Endothelial cell of umbilical vein (primary cell): ENCODE measurements around the gene CMSS1. TPM values are rescaled to one million over a fixed set of nuclear protein-coding genes. Genes with fewer than 3 reads are reported as not detected.

Experiments used
- BruUV-seq: library from RNA; stranded (reverse); fragments of 400-500 nt; replicated peaks from 2 replicates; lab custom pipeline; 2021; lab: Mats Ljungman, UMichigan
- CTCF ChIA-PET: fragments of 300-600, 350-600 bp; sonication (Branson Sonifier 250); formaldehyde crosslinking; loops from one replicate; lab custom pipeline; 2021; ENCODE audit warnings: antibody characterized with exemption, inconsistent platforms; lab: Charles Lee
- POLR2A ChIA-PET: fragments of 300-600, 350-600 bp; sonication (Branson Sonifier 250); formaldehyde crosslinking; loops from one replicate; lab custom pipeline; 2021; ENCODE audit warnings: antibody characterized with exemption, inconsistent platforms; lab: Charles Lee
- DNase-seq: peaks from one replicate; pipeline ENCODE4 v3.0.0-alpha.2; 2011; ENCODE audit warnings: low read depth, low spot score
- FAIRE-seq: peaks from 2 replicates; lab custom pipeline; 2011; peaks lifted over from hg19 to GRCh38; lab: Jason Lieb, UNC
- H2AFZ ChIP-seq: 2 replicates; pipeline ENCODE4 v1.6.0; 2012; ENCODE audit warnings: low read depth, low read length, control low read depth, inconsistent platforms
- H3K27ac ChIP-seq: 2 replicates; pipeline ENCODE4 v1.5.1; 2011; ENCODE audit warnings: low read depth, mild to moderate bottlenecking, control low read depth, low read length, moderate library complexity; ENCODE audit not compliant: insufficient read depth
- H3K27me3 ChIP-seq, 2 experiments: 2 replicates each; pipeline versions ENCODE4 v1.6.0 to v1.6.1; 2011; ENCODE audit warnings: low read length in 2 of 2, mixed read lengths in 1 of 2; ENCODE audit not compliant: control insufficient read depth in 2 of 2, insufficient read depth in 2 of 2
- H3K36me3 ChIP-seq, 2 experiments: 2 replicates in 1 of 2; 3 replicates in 1 of 2; pipeline ENCODE4 v1.5.1; 2011; ENCODE audit warnings: low read length in 2 of 2, mild to moderate bottlenecking in 1 of 2, moderate library complexity in 1 of 2; ENCODE audit not compliant: control insufficient read depth in 2 of 2, insufficient read depth in 2 of 2; ENCODE audit errors: extremely low read depth in 1 of 2
- H3K4me1 ChIP-seq: 3 replicates; pipeline ENCODE4 v1.5.1; 2011; ENCODE audit warnings: mild to moderate bottlenecking, low read length; ENCODE audit not compliant: control insufficient read depth, insufficient read depth; ENCODE audit errors: extremely low read depth
- H3K4me2 ChIP-seq: 2 replicates; pipeline ENCODE4 v1.6.1; 2011; ENCODE audit warnings: low read length, control low read depth, mixed read lengths; ENCODE audit not compliant: insufficient read depth
- H3K4me3 ChIP-seq, 3 experiments: fragments of 200-600 bp in 1 of 3; sonication (generic), shearing (Covaris generic) in 1 of 3; replicated peaks in 1 of 3; 2 replicates each; pipeline ENCODE4 v1.5.1; 2011 to 2016; ENCODE audit warnings: control low read depth in 3 of 3, low read length in 3 of 3, mild to moderate bottlenecking in 2 of 3, inconsistent platforms in 1 of 3, low read depth in 1 of 3, moderate library complexity in 1 of 3; ENCODE audit not compliant: insufficient read depth in 1 of 3
- H3K79me2 ChIP-seq: 2 replicates; pipeline ENCODE4 v1.6.0; 2012; ENCODE audit warnings: low read length, inconsistent platforms; ENCODE audit not compliant: control insufficient read depth, insufficient read depth
- H3K9ac ChIP-seq: replicated peaks from 2 replicates; pipeline ENCODE3; 2011; ENCODE audit warnings: low read length, control low read depth; ENCODE audit not compliant: insufficient read depth; ENCODE audit errors: extremely low read depth
- H3K9me1 ChIP-seq: replicated peaks from 3 replicates; pipeline ENCODE4 v1.6.0; 2011; ENCODE audit warnings: mild to moderate bottlenecking, low read length; ENCODE audit not compliant: control insufficient read depth, insufficient read depth; ENCODE audit errors: extremely low read depth
- H3K9me3 ChIP-seq: replicated peaks from 2 replicates; pipeline ENCODE4 v1.5.1; 2012; ENCODE audit warnings: low read length, inconsistent platforms; ENCODE audit not compliant: control insufficient read depth, insufficient read depth
- H4K20me1 ChIP-seq: replicated peaks from 2 replicates; pipeline ENCODE3; 2011; ENCODE audit warnings: mild to moderate bottlenecking, low read length; ENCODE audit not compliant: control insufficient read depth, insufficient read depth; ENCODE audit errors: extremely low read depth
- CTCF ChIP-seq, 2 donors: IDR thresholded peaks; 1 replicate in 1 of 2; 2 replicates in 1 of 2; pipeline ENCODE4 v1.5.1; 2011; ENCODE audit warnings: low read length in 2 of 2, mild to moderate bottlenecking in 2 of 2, moderate library complexity in 2 of 2, control low read depth in 1 of 2, inconsistent platforms in 1 of 2, low read depth in 1 of 2; ENCODE audit not compliant: insufficient read depth in 1 of 2; ENCODE audit errors: extremely low read depth in 1 of 2
- EZH2 ChIP-seq: IDR thresholded peaks from 2 replicates; pipeline ENCODE4 v1.6.1; 2012; ENCODE audit warnings: borderline replicate concordance, low read depth, mild to moderate bottlenecking, moderate library complexity, low read length, inconsistent platforms; ENCODE audit not compliant: severe bottlenecking
- FOS ChIP-seq: IDR thresholded peaks from 2 replicates; pipeline ENCODE4 v1.6.1; 2011; ENCODE audit warnings: mild to moderate bottlenecking, low read length, moderate library complexity, borderline replicate concordance; ENCODE audit not compliant: insufficient read depth
- GATA2 ChIP-seq: IDR thresholded peaks from 2 replicates; pipeline ENCODE4 v1.7.0; 2011; ENCODE audit warnings: low read depth, mild to moderate bottlenecking, moderate library complexity, mixed read lengths, low read length; ENCODE audit not compliant: insufficient read length, insufficient read depth
- JUN ChIP-seq: IDR thresholded peaks from 2 replicates; pipeline ENCODE4 v1.6.1; 2011; ENCODE audit warnings: borderline replicate concordance, low read depth; ENCODE audit not compliant: insufficient read length, insufficient read depth
- MAX ChIP-seq: IDR thresholded peaks from 2 replicates; pipeline ENCODE4 v1.6.1; 2011; ENCODE audit not compliant: insufficient read depth, insufficient read length
- MYC ChIP-seq: IDR thresholded peaks from one replicate; pipeline ENCODE4 v1.6.1; 2011; ENCODE audit warnings: mild to moderate bottlenecking, low read depth, low read length
- POLR2A ChIP-seq: IDR thresholded peaks from 2 replicates; pipeline ENCODE4 v1.6.1; 2012; ENCODE audit warnings: low read depth, mild to moderate bottlenecking, control low read depth, low read length
- POLR2AphosphoS5 ChIP-seq: IDR thresholded peaks from 2 replicates; pipeline ENCODE4 v1.6.1; 2012; ENCODE audit warnings: low read depth, mild to moderate bottlenecking, control low read depth, low read length, moderate library complexity; ENCODE audit not compliant: insufficient read depth
- dilution Hi-C: fragments of 300-500 bp; cut with MboI; formaldehyde crosslinking; loops from one replicate; pipeline ENCODE4 v1.15.0; 2019; ENCODE audit warnings: low sequenced_read_pairs; ENCODE audit not compliant: extremely low pct_ligation_motif_present
- intact Hi-C: fragments of 100-400 bp; cut with micrococcal nuclease; formaldehyde crosslinking; loops from one replicate; pipeline ENCODE4 v1.10.0; 2022
- polyA plus RNA-seq, 4 experiments: library from polyadenylated mRNA; depleted of rRNA in 3 of 4; stranded (reverse) in 3 of 4; unstranded in 1 of 4; fragments of >200 nt; gene quantifications; 2 replicates each; pipeline versions ENCODE4 v1.2.1 to v1.2.3, GENCODE V29; 2011 to 2012; ENCODE audit warnings: missing spikeins in 1 of 4
- total RNA-seq: library from RNA; stranded (reverse); gene quantifications from 2 replicates; pipeline ENCODE4 v1.2.3, GENCODE V29; 2021

CMSS1 gene
- total and polyA plus RNA-seq, 2 donors (not counting 3 experiments of a cell fraction or from before 2014, with no cell fraction given) = 9.7 to 60.6 TPM

DNA sequence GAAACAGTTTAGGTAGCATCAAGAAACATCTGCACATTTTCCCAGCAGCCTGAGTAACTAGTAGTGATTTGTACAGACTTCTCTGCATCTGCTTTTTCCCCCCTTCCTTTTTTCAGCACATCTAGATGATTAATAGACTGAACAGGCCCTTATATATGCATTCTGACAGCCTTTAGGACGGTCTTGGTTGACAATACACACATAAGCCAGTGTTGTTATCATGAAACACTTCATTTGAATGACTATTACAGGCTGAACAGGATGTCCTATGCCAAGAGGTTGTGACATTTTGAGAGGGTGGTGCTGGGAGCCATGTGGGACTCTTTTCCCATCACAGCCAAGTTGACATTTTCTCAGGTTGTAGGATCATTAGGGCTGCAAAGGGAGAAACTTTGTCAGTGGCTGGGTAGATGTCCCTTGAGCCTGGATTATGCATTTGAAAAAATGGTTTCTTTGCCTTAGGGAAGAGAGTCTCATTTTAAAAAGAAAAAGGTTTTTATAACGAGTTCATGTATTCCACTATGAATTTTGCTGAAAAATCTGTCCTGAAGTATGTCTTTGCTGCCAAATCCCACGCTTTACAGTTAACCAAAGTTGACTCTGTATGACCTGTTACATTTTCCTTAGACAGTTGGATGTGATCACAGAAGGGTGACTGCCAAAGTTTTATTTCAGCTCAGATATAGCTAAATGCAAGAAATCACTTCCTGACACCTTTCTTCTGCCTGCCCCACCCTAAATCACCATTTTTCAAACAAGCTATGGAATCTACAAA, 223.0 kb downstream of the CMSS1 start:
- POLR2A ChIA-PET = interaction anchor here (0.7 to 2.7 kb wide), 8 partner anchors 28 to 220 kb away, joined by 3 to 19 read pairs (median 4); partner anchors contain the start of gene TBC1D23
- no peak overlapping the region for H2AFZ ChIP-seq

More for the DNA sequence above, 223.0 kb downstream of the CMSS1 start:
- H3K9ac ChIP-seq = peak overlapping the region; percentile 97
- no peak overlapping the region for H3K4me3 ChIP-seq
- TF ChIP-seq POLR2AphosphoS5 (no peak), GATA2 (peak; percentile 56), JUN (peak; percentile 23), CTCF (IDR thresholded peaks at IDR 0.05; ENCODE audit: extremely low read depth in 1 of 2, insufficient read depth in 1 of 2, low read depth in 1 of 2, low read length in 2 of 2) (no peak), POLR2A (no peak), MAX (no peak), EZH2 (no peak), MYC (no peak), FOS (peak; percentile 15)
- no peaks in the 10 kb centered on the region for H3K9me3 ChIP-seq
- no peaks in the 10 kb centered on the region for H3K79me2 ChIP-seq
- H4K20me1 ChIP-seq = no peaks in the 10 kb centered on the region
- dilution Hi-C loops (no loop called here), intact Hi-C loops (loop anchor here (1.0 to 5.0 kb wide), 12 partner anchors 29 to 1068 kb away; partner anchors contain the start of genes LNP1 and TOMM70)
- peak; percentile 88 for FAIRE-seq
- no peaks in the 10 kb centered on the region for H3K27me3 ChIP-seq
- H3K27ac ChIP-seq = peak overlapping the region; percentile 100
- BruUV-seq = TSS peak; percentile 80
- H3K4me1 ChIP-seq = peaks cover 42% of the 10 kb centered on the region
- H3K9me1 ChIP-seq = no peaks in the 10 kb centered on the region
- H3K4me2 ChIP-seq = peak overlapping the region; percentile 85
- H3K36me3 ChIP-seq = no peaks in the 10 kb centered on the region
- DNase-seq = peak; percentile 80
- CTCF ChIA-PET = interaction anchor here (0.9 to 3.3 kb wide), 11 partner anchors 8 to 213 kb away, joined by 3 to 35 read pairs (median 5); no protein-coding TSS in a partner anchor
